MM.1S (cell line): ENCODE measurements around the gene BRIP1.

ENCODE experiments used
- CTCF ChIP-seq: fragments of 300-600 bp; sonication (generic); IDR thresholded peaks from 2 replicates; pipeline ENCODE4 v1.5.1; 2016; ENCODE audit warnings: antibody characterized with exemption, low read length, mixed read lengths
- EZH2 ChIP-seq: fragments of 300-600 bp; sonication (generic); optimal IDR thresholded peaks from 2 replicates; pipeline ENCODE3; 2017; ENCODE audit warnings: low read depth, mild to moderate bottlenecking, antibody characterized with exemption, low read length, mixed read lengths
- EZH2phosphoT487 ChIP-seq: fragments of 300-600 bp; sonication (generic); IDR thresholded peaks from 2 replicates; pipeline ENCODE4 v1.6.1; 2018; ENCODE audit warnings: antibody characterized with exemption, low read length

- TF ChIP-seq CTCF (no peak), EZH2 (no peak), EZH2phosphoT487 (no peak)
Observed at GRCh38 chr17:61737820-61738219, 125.5 kb downstream of the BRIP1 start.
